Aorta (tissue), 5 donors: ENCODE data around the gene ELMO1. TPM values are rescaled to one million over a fixed set of nuclear protein-coding genes. Genes with fewer than 3 reads are reported as not detected.

Experiments
- ATAC-seq: fragments of 200-7000 bp; cut with Tn5 transposase; one replicate; pipeline ENCODE4 v1.9.1; 2022; ENCODE audit warnings: moderate library complexity; ENCODE audit not compliant: low FRiP score
- DNase-seq, 2 donors: peaks; one replicate each; pipeline ENCODE4 v3.0.0-alpha.2; 2020
- H3K27ac ChIP-seq, 2 donors: one replicate each; pipeline ENCODE4 v1.5.1; 2013; ENCODE audit warnings: low read length in 2 of 2, mild to moderate bottlenecking in 2 of 2, moderate library complexity in 2 of 2, control low read depth in 1 of 2, inconsistent platforms in 1 of 2, low read depth in 1 of 2
- H3K27me3 ChIP-seq, 2 donors: one replicate each; pipeline ENCODE4 v1.6.1; 2013; ENCODE audit warnings: control low read depth in 1 of 2, low read length in 1 of 2, mild to moderate bottlenecking in 1 of 2, moderate library complexity in 1 of 2; ENCODE audit not compliant: insufficient read depth in 2 of 2, control insufficient read depth in 1 of 2
- H3K36me3 ChIP-seq, 2 donors: one replicate each; pipeline ENCODE4 v1.6.1; 2013; ENCODE audit warnings: control low read depth in 1 of 2, low read length in 1 of 2, mild to moderate bottlenecking in 1 of 2; ENCODE audit not compliant: insufficient read depth in 2 of 2, control insufficient read depth in 1 of 2
- H3K4me1 ChIP-seq, 2 donors: one replicate each; pipeline ENCODE4 v1.6.1; 2013; ENCODE audit warnings: low read length in 2 of 2, control low read depth in 1 of 2, mild to moderate bottlenecking in 1 of 2, moderate library complexity in 1 of 2; ENCODE audit not compliant: insufficient read depth in 2 of 2, control insufficient read depth in 1 of 2
- H3K4me3 ChIP-seq, 2 donors: one replicate each; pipeline ENCODE4 v1.5.1; 2013; ENCODE audit warnings: low read length in 2 of 2, control low read depth in 1 of 2, mild to moderate bottlenecking in 1 of 2
- H3K9me3 ChIP-seq: one replicate; pipeline ENCODE4 v1.6.1; 2013; ENCODE audit warnings: mild to moderate bottlenecking, low read length; ENCODE audit not compliant: control insufficient read depth
- WGBS, 2 donors: extraction: QIAGEN DNeasy Blood & Tissue Kit; methylation state at CpG; one replicate each; pipeline ENCODE4 v1.1.7; 2013; 5-methylcytosine and 5-hydroxymethylcytosine counted together
- intact Hi-C, 2 donors: fragments of 100-400 bp; cut with DNase I; formaldehyde crosslinking; loops; one replicate each; pipeline versions ENCODE4 v1.14.2 to v1.15.0; 2022
- microRNA-seq, 2 donors: library from miRNA; unstranded; fragments of <30 nt; microRNA quantifications; one replicate each; pipeline ENCODE4 v1.2.0, GENCODE V29; 2020
- polyA plus RNA-seq, 2 donors: library from polyadenylated mRNA; stranded (reverse); fragments of 200-250 nt; gene quantifications; one replicate each; pipeline ENCODE4 v1.2.3, GENCODE V29; 2013
- total RNA-seq, 2 donors: library from RNA; stranded (reverse); fragmentation: NEBNext Ultra II Directional; extraction: Animal tissue kit (Norgen Biotek cat#: 25700); gene quantifications; one replicate each; pipeline ENCODE4 v1.2.1, GENCODE V29; 2021
- donor health status: healthy with polysubstance abuse.
- donor health status: Bipolar disorder and iron deficiency.
- donor health status: DM: no; HTN: no; CAD: no.
- donor health status: DM: no; HTN: no; CAD: no.
- donor health status: DM: yes; HTN: yes; CAD: no.

The ELMO1 gene
- total and polyA plus RNA-seq, 4 donors, result 1.8 to 86.9 (median 24.8) TPM

DNA sequence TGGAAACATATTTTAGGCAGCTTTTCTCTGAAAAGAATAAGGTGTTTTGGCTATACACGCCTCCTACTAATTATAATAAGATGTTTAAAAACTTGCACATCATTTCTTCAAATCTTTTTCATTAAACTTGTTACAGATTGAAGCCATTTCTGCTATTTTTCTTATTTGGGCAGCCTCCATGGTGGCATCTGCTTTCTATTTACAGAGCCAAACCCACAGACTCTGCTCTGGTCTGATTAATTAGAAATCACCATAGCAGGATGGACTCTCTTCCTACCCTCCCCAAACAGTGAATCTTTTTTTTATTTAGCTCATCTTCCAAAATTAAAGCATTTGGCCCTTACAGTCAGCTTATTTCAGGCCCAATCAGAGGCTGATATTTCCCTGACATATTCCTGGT is 638.6 kb downstream of the ELMO1 start:
- ATAC-seq (no peak), DNase-seq (no peak)
- Histone ChIP-seq H3K4me3 (no peak overlapping the region), H3K4me1 (no peaks in the 10 kb centered on the region), H3K36me3 (no peaks in the 10 kb centered on the region), H3K27me3 (no peaks in the 10 kb centered on the region), H3K27ac (no peak overlapping the region), H3K9me3 (no peaks in the 10 kb centered on the region)
- intact Hi-C loops, result no loop called here
- WGBS, 2 donors, result 86 to 97% methylated on average over 1 of the region's 1 CpG

DNA sequence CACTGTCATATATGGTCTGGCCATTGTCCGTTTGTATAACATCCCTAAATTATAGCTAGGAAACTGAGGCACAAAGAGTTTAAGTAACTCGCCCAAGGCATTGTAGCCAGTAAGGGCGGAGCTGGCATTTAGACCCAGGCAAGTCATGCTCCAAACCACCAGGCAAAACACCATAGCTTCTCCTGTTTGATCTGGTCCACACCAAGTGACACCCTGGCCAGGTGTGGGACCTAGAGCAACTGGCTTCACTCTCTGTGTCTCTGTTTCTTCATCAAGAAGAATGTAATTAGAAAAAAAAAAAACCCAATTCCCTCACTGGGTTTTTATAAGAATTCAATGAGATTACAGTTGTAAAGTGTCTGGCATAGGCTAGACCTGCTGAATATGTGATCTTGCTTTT is 639.2 kb downstream of the ELMO1 start:
- intact Hi-C loops, result no loop called here
- WGBS, 2 donors, result 84 to 94% methylated on average over 3 of the region's 3 CpGs
- H3K27me3 ChIP-seq, result no peaks in the 10 kb centered on the region
- no peak overlapping the region for H3K4me3 ChIP-seq
- no peak for DNase-seq
- H3K4me1 ChIP-seq, result no peaks in the 10 kb centered on the region
- H3K36me3 ChIP-seq, result no peaks in the 10 kb centered on the region
- no peak overlapping the region for H3K27ac ChIP-seq
- ATAC-seq, result no peak
- H3K9me3 ChIP-seq, result no peaks in the 10 kb centered on the region

DNA sequence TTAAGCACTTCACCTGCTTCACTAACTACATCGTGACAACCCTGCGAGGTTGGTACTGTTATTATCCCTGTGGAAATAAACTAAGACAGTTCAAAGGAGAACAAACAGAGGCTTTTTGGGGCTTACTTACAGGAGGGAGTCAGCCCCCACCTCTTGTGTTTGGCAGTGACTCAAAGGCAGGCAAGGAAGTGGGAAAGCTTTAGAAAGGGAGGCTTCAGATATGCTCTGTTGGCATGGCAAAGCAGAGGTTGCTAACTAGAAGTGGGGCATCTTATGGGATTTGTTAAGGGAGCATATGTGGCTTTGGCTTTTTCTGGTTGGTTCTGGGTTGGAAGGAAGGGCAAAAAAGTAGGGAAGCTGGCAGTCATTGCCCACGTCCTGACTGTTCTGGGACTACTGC is 639.6 kb downstream of the ELMO1 start:
- DNase-seq (no peak), ATAC-seq (no peak)
- Histone ChIP-seq H3K27ac (no peak overlapping the region), H3K9me3 (no peaks in the 10 kb centered on the region), H3K4me3 (no peak overlapping the region), H3K27me3 (no peaks in the 10 kb centered on the region), H3K4me1 (no peaks in the 10 kb centered on the region), H3K36me3 (no peaks in the 10 kb centered on the region)
- intact Hi-C loops, result no loop called here
- WGBS, 2 donors, result 89 to 94% methylated on average over 3 of the region's 3 CpGs

DNA sequence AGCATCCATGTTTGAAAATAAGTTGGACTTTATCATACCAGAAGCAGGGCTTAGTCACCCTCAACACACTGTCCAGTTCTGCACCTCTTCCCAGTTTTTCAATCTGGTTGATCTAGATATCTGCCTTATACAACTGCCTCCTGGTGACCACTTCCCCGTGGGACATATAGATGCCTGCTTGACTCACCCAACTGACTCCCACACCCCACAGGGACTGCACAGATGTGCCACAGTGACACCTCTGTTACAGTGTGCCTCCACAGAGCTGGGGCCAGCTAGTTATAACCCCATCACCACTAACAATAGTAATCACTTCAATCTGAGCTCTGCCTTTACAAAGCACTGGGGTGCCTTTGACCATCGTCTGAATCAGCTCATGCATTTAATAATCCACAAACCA is 641.8 kb downstream of the ELMO1 start:
- no peaks in the 10 kb centered on the region for H3K27me3 ChIP-seq
- intact Hi-C loops, result no loop called here
- H3K9me3 ChIP-seq, result no peaks in the 10 kb centered on the region
- no peak for DNase-seq
- H3K27ac ChIP-seq, result no peak overlapping the region
- WGBS, 2 donors, result 72 to 77% methylated on average over 2 of the region's 2 CpGs
- no peak for ATAC-seq
- no peak overlapping the region for H3K4me3 ChIP-seq
- no peaks in the 10 kb centered on the region for H3K36me3 ChIP-seq
- no peaks in the 10 kb centered on the region for H3K4me1 ChIP-seq

Small RNA genes within 50 kb of the gene (microRNA-seq; reads per million reads assigned to microRNA genes)
- 0 reads per million in 2 donors for gene MIR1200

Other genes starting within 250 kb of the ELMO1 start
- gene GPR141, start 234.9 kb upstream of the ELMO1 start, total RNA-seq, result 1 to 10 TPM; 1.2 to 4.2 TPM
- under 1 TPM in 1 of 2 donors, not detected in 1; 0.88 TPM for gene GPR141, start 234.9 kb upstream of the ELMO1 start, polyA plus RNA-seq